Measurements from ENCODE around the gene TCTN1.
A peak's percentile ranks its signal among the peaks of the same experiment; 100 is the strongest.

Gene TCTN1

DNA sequence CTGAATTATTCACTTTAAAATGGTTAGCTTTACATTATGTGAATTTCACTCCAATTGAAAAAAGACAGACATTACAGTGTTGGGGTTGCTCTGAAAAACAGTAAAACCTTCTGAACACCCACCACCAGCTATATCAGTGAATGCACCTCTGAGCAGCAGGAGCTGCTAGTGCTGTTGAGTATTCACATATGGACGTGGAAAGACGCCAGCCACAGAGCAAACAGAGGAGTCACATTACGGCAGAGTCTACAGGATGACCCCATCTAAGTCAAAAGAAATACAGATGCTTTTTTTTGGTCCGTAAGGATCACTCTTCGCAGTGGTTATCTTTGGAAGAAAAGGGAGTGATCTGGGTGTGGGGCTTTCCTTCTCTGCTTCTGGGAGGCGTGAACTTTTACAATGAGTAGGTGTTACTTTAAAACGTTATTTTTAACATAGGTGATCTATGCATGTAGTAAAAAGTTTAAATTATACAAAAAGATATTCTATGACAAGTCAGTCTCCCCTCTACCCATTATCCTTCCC, 70.4 kb downstream of the TCTN1 start:
- peak; percentile 69 for DNase-seq

DNA sequence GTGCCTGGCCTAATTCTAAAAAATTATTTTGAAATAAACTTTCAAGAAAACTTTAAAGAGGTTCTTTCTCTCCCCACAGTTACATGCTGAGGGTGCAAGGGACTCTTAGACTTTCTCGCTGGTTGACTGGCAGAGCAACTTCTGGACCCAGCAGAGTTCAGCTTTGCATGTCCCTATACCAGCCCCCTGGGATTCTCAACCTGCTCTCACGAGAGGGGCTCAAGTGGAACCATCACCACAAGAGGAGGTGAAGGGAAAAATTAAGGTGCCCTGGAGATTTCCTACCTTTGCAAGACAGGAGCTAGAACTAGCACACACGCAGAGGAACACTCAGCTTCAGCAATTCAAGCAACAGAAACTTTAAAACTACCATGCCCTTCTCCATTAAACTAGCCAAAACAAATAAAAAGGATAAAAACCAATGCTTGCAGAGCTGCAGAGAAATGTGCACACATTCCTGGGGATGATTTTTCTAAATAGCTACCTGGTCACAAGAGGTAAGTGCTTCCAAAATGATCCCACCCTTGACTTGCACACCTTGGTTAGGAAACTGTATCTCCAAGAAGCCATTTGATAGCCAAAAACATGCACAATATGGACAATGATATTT, 72.5 kb downstream of the TCTN1 start:
- no peak for DNase-seq

DNA sequence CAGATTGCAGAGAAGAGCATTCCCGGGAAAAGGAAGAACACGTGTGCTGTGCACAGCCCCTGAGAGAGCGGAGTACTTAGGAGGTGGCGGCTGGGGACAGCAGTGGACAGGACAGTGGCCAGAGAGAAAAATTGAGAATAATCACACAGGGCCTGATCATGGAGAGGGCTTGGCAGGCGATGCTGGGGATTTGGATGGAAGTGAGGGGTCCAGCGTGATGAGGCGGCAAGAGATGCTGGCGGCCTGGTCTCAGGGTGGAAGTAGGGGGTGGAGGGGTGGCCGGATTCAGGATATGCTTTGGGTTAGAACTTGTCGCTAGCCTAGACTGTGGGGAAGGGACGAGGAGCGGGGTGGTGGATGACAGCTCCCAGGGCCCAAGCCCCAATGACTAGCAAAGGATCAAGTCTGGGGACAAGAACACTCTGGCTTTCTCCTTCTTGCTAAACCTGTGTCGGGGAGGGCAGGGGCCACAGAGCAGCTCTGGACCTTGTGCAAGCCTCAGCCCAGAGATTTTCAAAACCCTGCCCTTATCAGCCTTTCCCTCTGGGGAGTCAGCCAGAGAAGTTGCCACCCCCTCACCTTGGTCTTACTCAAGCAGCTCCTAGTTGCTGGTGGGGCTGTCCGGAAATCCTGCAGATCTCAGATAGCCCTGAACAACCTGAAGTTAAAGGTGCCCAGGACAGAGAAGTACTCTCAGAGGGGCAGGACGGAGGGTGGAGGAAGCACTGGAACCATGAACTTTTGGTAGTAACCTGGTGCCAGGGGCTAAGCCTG, 73.7 kb downstream of the TCTN1 start:
- no peak for DNase-seq

DNA sequence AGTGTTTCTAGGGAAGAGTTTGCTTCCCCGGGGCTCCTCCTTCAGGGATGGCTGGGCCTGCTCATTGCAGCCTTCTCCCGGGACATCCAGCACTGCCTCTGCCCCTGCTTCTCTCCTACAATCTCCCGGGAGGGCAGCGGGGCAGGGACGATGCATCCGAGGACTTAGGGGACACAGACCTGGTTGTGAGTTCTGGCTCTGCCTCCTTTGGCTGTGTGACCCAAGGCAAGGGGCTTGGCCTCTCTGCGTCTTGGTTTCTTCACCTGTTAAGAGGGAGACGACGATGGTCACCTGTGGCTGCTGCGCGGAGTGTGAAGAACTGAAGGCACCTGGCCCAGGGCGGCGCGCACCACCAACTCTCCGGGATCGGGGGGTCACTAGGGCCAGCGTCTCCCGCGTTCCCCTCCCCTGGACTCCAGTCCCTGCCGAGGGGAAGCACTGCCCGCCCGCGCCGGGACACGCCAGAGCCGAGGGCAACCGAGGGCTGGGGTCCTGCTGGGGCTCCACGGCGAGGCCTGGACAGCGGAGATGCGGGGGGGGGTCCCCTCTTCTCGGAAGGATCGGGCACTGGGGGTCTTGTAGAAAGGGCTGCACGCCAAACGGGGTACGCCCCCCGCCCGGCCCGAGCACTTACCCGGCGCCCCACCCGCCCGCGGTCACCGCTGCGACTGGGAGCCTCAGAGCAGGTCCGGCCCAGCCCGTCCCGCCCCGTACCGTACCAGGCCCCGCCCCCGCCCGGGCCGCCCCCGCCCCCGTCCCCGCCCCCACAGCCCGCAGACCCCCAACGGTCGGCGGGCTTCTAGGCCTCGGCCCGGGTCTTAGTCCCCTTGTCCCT, 74.7 kb downstream of the TCTN1 start, which contains the start of gene HVCN1:
TSS of gene HVCN1 (minus strand) at position 670 of the 835 bp plus-strand sequence. CDS start 5,870 bp downstream, outside the sequence.
- no peak for DNase-seq

DNA sequence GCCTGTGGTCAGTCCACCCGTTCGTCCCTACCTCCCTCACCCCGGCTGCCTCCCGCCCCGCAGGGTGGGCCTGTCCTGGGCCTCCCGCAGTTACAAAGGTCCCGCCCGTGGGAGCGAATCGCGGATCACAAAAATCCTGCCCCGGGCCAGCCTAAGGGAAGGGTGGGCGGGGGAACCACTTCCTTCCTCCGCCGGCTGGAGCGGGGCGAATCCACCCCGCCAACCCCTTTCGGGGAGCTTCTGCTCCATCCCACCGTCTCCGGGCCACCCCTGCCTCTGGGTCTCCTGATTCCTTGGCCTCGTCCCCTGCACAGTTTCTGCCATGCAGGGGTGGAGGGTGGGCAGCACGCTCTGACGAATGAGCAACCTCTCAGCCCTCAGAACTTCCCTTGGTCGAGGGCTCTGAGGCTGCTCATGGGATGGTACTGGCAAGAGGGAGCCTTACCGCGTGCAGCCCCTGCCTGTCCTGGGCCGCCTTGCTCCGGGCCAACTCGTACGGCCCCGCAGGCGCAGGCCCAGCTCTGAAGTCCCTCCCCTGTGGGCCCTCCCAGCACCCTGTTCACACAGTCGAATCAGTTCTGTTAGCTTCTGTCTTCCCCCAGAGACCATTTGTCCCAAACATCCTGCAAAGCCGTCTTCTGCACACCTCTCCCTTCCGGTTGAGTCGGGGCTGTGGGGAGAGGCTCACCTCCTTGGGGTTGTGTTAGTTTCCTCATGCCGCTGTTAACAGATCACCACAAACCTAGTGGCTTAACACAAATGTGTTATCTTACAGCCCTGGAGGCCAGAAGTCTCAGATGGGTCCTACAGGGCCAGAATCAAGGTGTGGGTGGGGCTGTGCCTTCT, 75.6 kb downstream of the TCTN1 start:
- DNase-seq, result peak; percentile 38

DNA sequence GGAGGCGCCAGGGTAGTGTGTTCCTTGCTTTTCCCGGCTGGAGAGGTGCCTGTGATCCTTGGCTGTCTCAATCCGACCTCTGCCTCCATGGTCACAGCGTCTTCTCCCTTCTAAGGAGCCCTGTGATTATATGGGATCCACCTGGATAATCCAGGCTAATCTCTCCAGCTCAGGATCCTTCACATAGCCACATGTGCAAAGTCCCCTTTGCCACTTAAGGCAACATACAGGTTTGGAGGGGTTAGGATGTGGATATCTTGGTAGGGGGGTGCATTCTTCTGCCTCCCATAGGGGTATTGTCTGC, 76.2 kb downstream of the TCTN1 start:
- DNase-seq, result no peak

DNA sequence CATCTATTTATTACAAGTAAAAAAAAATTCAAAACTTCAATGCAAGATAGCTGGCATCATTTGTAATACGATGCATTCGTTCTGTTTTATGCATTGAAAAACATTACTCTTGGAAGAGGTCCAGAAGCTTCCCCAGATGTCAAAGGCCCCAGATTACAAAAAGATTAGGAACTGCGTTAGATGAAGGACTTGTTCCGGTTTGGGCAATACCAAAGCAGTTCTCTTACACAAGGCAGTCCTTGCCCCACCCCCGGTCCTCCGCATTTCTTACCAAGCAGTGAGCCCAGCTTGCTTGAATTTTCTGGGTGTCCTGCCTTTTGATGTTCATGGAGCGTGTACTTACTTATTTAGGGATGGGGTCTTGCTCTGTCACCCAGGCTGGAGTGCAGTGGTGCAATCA, 79.8 kb downstream of the TCTN1 start:
- no peak for DNase-seq

DNA sequence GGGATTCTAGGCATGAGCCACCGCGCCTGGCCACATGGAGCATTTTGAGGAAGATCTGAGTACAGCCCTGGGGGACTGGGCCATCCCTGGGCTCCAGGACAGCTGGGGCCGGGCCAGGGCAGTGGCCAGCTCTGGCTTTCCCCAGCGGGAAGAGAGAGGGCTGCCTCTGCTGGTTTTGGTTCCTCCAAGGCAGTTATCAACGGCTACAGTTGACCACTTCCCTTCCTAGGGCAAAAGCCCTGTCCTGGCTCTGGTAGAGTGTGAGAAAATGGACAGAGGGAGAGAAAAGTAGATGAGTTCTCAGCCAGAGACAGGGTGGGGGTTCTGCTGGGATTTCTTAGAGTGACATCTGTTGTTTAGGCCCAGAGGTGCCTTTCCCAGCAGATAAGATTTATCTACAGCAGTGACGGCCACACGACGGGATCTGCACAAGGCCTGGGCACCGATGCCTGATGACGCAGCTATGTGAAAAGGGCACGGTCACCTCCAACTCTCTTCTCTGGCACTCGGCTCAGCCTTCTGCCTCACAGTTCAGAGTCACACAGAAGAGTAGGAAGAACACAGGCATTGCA, 80.5 kb downstream of the TCTN1 start:
- DNase-seq, result no peak

DNA sequence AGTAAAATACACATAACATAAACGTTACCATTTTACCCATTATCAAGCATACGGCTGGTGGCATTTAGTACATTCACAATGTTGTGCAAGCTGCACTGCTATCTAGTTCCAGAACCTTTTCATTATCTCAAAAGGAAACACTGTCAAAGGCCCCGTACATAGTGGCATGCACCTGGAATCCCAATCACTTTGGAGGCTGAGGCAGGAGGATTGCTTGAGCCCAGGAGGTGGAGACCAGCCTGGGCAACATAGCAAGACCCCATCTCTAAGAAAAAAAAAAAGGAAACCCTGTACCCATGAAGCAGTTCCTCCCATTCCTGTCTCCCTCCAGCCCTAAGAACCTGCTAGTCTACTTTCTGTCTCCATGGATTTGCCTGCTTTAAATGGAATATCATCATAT, 82.4 kb downstream of the TCTN1 start:
- DNase-seq, result no peak

DNA sequence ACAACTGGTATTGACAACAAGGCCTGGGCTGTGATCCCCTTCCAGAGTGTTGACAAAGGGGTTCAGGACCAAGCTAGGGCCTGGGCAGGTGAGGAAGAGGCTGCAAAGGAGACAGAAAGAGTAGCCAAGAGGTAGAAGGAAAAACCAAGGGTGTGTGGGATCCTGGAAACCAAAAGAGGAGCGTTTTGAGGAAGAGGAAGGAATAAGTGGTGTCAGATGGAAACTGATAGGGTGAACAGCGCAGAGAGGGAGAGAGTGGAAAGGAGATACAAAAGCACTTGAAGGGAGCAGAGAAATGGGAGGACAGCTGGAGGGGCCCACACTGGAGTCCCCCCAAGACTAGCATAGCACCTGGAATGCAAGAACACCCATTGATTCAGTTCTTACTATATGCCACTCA, 83.3 kb downstream of the TCTN1 start:
- DNase-seq, result no peak

DNA sequence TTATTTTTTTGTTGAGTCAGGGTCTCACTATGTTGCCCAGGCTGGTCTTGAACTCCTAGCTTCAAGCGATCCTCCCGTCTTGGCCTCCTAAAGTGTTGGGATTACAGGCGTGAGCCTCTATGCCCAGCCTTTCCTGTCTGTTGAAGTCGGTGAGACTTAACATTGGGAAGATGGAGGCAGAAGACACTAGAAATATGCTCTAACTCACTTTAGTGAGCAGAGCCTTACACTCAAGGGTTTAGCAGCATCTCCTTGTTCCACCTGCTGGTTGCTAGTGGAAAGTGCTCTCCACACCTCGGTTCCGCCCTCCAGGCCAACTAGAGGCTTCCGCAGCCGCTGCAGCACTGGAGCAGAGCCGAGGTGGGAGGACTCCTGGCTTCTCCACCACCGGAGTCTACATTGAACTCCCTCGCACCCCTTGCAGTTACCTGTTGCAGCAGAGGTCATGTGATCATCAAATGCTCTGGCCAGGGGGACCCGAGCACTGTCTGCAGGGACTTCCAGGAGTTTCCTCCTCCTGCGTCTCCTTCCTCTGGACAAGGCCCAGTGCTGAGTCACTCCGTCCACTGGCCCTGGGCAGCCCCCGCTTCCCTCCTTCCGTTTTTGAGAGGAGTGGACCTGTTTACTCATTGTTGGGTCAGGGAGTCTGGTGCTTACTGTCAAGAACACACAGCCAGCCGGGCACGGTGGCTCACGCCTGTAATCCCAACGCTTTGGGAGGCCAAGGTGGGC, 84.4 kb downstream of the TCTN1 start:
- DNase-seq, result peak; percentile 83

Data from NCI-H69 (cell line).